NCI-H2171 (cell line): ENCODE data around the gene METTL15.
"Not testable (repeated sequence)": the region's sequence is repeated elsewhere in the genome, so short reads cannot be mapped to it uniquely, and the experiment has no call there.

Experiments
- DNase-seq: peaks from one replicate; lab custom pipeline; 2025; lab: John Stamatoyannopoulos, UW

METTL15 gene

GRCh38 chr11:28296426-28296825 is 188.2 kb downstream of the METTL15 start:
- no peak for DNase-seq

- no peak for DNase-seq
These were observed 190.0 kb downstream of the METTL15 start for GRCh38 chr11:28298209-28298608.

GRCh38 chr11:28303477-28304191 is 195.4 kb downstream of the METTL15 start:
- DNase-seq, result no peak

GRCh38 chr11:28315440-28315839 is 207.3 kb downstream of the METTL15 start:
- DNase-seq, result no peak

- no peak for DNase-seq
These were observed 210.7 kb downstream of the METTL15 start for GRCh38 chr11:28318871-28319270.

GRCh38 chr11:28323621-28324020 is 215.4 kb downstream of the METTL15 start:
- no peak for DNase-seq

GRCh38 chr11:28332393-28332792 is 224.2 kb downstream of the METTL15 start:
- DNase-seq, result not testable (repeated sequence)

GRCh38 chr11:28337701-28338100 is 229.5 kb downstream of the METTL15 start:
- no peak for DNase-seq

- no peak for DNase-seq
These were observed 230.2 kb downstream of the METTL15 start for GRCh38 chr11:28338371-28338770.

GRCh38 chr11:28339488-28339887 is 231.3 kb downstream of the METTL15 start:
- no peak for DNase-seq

GRCh38 chr11:28342716-28343115 is 234.5 kb downstream of the METTL15 start:
- DNase-seq, result no peak

- no peak for DNase-seq
These were observed 235.4 kb downstream of the METTL15 start for GRCh38 chr11:28343304-28344233.

GRCh38 chr11:28346209-28346608 is 238.0 kb downstream of the METTL15 start:
- DNase-seq, result no peak

GRCh38 chr11:28346721-28347120 is 238.5 kb downstream of the METTL15 start:
- no peak for DNase-seq

GRCh38 chr11:28347371-28347770 is 239.2 kb downstream of the METTL15 start:
- DNase-seq, result no peak

- no peak for DNase-seq
These were observed 242.0 kb downstream of the METTL15 start for GRCh38 chr11:28350216-28350615.

GRCh38 chr11:28353991-28354390 is 245.8 kb downstream of the METTL15 start:
- no peak for DNase-seq

GRCh38 chr11:28366549-28367346 is 258.6 kb downstream of the METTL15 start:
- DNase-seq, result no peak

- not testable (repeated sequence) for DNase-seq
These were observed 269.9 kb downstream of the METTL15 start for GRCh38 chr11:28378095-28378494.
